Caco-2 (cell line): Measurements from ENCODE around the gene PTK7. TPM values are rescaled to one million over a fixed set of nuclear protein-coding genes. Genes with fewer than 3 reads are reported as not detected.

Source experiments
- BruUV-seq: library from RNA; stranded (reverse); fragments of 400-500 nt; replicated peaks from 2 replicates; lab custom pipeline; 2021; lab: Mats Ljungman, UMichigan
- CTCF ChIA-PET: fragments of 300-600 bp; sonication (Branson Sonifier 250); formaldehyde crosslinking; loops from one replicate; lab custom pipeline; 2022; ENCODE audit warnings: antibody characterized with exemption; lab: Charles Lee
- POLR2A ChIA-PET: fragments of 300-600 bp; sonication (Branson Sonifier 250); formaldehyde crosslinking; loops from one replicate; lab custom pipeline; 2022; ENCODE audit warnings: antibody characterized with exemption; lab: Charles Lee
- DNase-seq, 2 experiments: peaks; one replicate each; pipeline versions ENCODE4 v3.0.0 to v3.0.0-alpha.2; 2020 to 2022
- H3K27me3 ChIP-seq: replicated peaks from 2 replicates; pipeline ENCODE4 v1.6.0; 2011; ENCODE audit warnings: low read length; ENCODE audit not compliant: control insufficient read depth, insufficient read depth
- H3K36me3 ChIP-seq: 2 replicates; pipeline ENCODE4 v1.5.1; 2011; ENCODE audit warnings: low read length; ENCODE audit not compliant: control insufficient read depth, insufficient read depth
- H3K4me1 ChIP-seq: fragments of 250-450 bp; sonication (Bioruptor Pico); 2 replicates; pipeline ENCODE4 v1.5.1; 2020; ENCODE audit warnings: mild to moderate bottlenecking
- H3K4me3 ChIP-seq: 2 replicates; pipeline ENCODE4 v1.5.1; 2011; ENCODE audit warnings: low read depth, mild to moderate bottlenecking, control low read depth, low read length
- H3K9me3 ChIP-seq: fragments of 250-450 bp; sonication (Bioruptor Pico); 2 replicates; pipeline ENCODE4 v1.5.1; 2020; ENCODE audit warnings: mild to moderate bottlenecking, moderate library complexity
- H3K27ac Mint-ChIP-seq: one replicate; pipeline ENCODE4 v1.8.0; 2022; ENCODE audit warnings: mixed read lengths; ENCODE audit not compliant: unreplicated experiment
- H3K27me3 Mint-ChIP-seq: one replicate; pipeline ENCODE4 v1.8.0; 2022; ENCODE audit warnings: mixed read lengths; ENCODE audit not compliant: insufficient read depth, unreplicated experiment
- H3K36me3 Mint-ChIP-seq: one replicate; pipeline ENCODE4 v1.8.0; 2022; ENCODE audit warnings: mild to moderate bottlenecking, mixed read lengths; ENCODE audit not compliant: insufficient read depth, unreplicated experiment
- H3K4me1 Mint-ChIP-seq: one replicate; pipeline ENCODE4 v1.8.0; 2022; ENCODE audit warnings: low read depth, mixed read lengths; ENCODE audit not compliant: unreplicated experiment
- H3K4me3 Mint-ChIP-seq: one replicate; pipeline ENCODE4 v1.8.0; 2022; ENCODE audit warnings: mild to moderate bottlenecking, moderate library complexity, mixed read lengths; ENCODE audit not compliant: unreplicated experiment
- H3K9me3 Mint-ChIP-seq: one replicate; pipeline ENCODE4 v1.8.0; 2022; ENCODE audit warnings: mixed read lengths; ENCODE audit not compliant: unreplicated experiment
- intact Hi-C: fragments of 100-400 bp; cut with micrococcal nuclease; formaldehyde crosslinking; loops from one replicate; pipeline ENCODE4 v1.10.0; 2022; ENCODE audit not compliant: unreplicated experiment
- total RNA-seq: library from RNA; stranded (reverse); gene quantifications from 2 replicates; pipeline ENCODE4 v1.2.3, GENCODE V29; 2022
- TF ChIP-seq, protein P1 (sequence below), 2 experiments: fragments of 200-600 bp in 1 of 2; IDR thresholded peaks; 1 replicate in 1 of 2; 2 replicates in 1 of 2; pipeline versions ENCODE4 v1.5.1 to v1.8.0; 2011 to 2022; ENCODE audit warnings: antibody characterized with exemption in 1 of 2, control low read depth in 1 of 2, inconsistent platforms in 1 of 2, low read depth in 1 of 2, low read length in 1 of 2, mild to moderate bottlenecking in 1 of 2, moderate library complexity in 1 of 2; ENCODE audit not compliant: insufficient read depth in 1 of 2, severe bottlenecking in 1 of 2, unreplicated experiment in 1 of 2

Gene PTK7
- total RNA-seq, 1 experiment from 2014 or later: 180 TPM

DNA sequence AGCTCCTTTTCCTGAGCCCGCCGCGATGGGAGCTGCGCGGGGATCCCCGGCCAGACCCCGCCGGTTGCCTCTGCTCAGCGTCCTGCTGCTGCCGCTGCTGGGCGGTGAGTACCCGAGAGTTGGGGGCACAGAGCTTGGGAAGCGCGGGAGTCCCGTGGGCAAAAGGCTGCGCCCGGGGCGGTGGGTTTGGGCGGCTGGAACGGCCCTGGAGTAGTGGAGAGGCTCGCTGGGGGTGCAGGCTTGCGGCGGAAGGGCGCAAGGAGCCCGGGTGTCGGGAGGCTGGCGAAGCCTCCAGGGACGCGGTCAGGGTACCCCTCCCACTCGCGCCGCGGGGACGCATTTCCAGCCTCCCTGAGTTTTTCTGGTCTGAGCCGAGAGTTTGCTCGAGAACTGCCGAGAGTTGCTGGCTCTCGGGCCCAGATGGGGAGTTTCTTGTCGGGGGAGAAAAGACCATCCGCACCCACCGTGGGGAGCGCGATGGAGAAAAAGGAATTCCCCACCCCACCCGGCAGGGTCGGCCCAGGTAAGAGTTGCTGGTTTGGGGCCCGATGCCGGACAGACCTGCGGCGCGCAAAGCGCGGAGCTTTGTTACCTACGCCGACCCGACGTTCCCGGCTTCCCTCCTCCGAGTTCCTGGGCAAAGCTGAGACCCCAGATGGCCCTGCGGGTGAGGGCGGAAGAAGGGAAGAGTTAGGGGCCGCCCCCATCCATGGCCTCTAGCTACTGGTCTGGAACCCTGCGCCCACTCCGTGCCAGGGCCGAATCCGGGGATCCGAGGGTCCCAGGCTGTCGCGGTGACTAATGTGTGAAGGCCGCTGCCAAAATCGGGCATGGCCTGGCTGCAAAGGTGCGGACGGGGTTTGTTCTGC lies 584 bp downstream of the PTK7 start:
- CTCF ChIA-PET: interaction anchor here (0.6 to 1.2 kb wide), 3 partner anchors 21 to 67 kb away, joined by 3 to 8 read pairs (median 3); no protein-coding TSS in a partner anchor
- TF ChIP-seq, protein P1, sequence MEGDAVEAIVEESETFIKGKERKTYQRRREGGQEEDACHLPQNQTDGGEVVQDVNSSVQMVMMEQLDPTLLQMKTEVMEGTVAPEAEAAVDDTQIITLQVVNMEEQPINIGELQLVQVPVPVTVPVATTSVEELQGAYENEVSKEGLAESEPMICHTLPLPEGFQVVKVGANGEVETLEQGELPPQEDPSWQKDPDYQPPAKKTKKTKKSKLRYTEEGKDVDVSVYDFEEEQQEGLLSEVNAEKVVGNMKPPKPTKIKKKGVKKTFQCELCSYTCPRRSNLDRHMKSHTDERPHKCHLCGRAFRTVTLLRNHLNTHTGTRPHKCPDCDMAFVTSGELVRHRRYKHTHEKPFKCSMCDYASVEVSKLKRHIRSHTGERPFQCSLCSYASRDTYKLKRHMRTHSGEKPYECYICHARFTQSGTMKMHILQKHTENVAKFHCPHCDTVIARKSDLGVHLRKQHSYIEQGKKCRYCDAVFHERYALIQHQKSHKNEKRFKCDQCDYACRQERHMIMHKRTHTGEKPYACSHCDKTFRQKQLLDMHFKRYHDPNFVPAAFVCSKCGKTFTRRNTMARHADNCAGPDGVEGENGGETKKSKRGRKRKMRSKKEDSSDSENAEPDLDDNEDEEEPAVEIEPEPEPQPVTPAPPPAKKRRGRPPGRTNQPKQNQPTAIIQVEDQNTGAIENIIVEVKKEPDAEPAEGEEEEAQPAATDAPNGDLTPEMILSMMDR (IDR thresholded peaks at IDR 0.05; ENCODE audit: insufficient read depth in 1 of 2, low read depth in 1 of 2, low read length in 1 of 2, severe bottlenecking in 1 of 2, unreplicated experiment in 1 of 2): no peak
- H3K27ac Mint-ChIP-seq: peak overlapping the region; percentile 16
- no TSS peak for BruUV-seq
- peak overlapping the region; percentile 95 for H3K4me3 ChIP-seq
- intact Hi-C loops: loop anchor here (2.0 kb wide), 1 partner anchor 14 kb away; no protein-coding TSS in a partner anchor
- POLR2A ChIA-PET: interaction anchor here (0.6 to 1.6 kb wide), 8 partner anchors 13 to 245 kb away, joined by 3 to 17 read pairs (median 6); partner anchors contain the start of genes CUL9, KLC4, MRPL2 and PPP2R5D
- peak overlapping the region; percentile 78 for H3K4me3 Mint-ChIP-seq
- no peaks in the 10 kb centered on the region for H3K27me3 Mint-ChIP-seq
- H3K36me3 Mint-ChIP-seq: peaks cover 20% of the 10 kb centered on the region
- H3K9me3 Mint-ChIP-seq: no peaks in the 10 kb centered on the region
- H3K9me3 ChIP-seq: no peaks in the 10 kb centered on the region
- H3K27me3 ChIP-seq: no peaks in the 10 kb centered on the region
- peak in 1 of 2 experiments; percentile 37 for DNase-seq
- H3K36me3 ChIP-seq: peaks cover 2% of the 10 kb centered on the region; the same call in 1 of the 2 replicates
- H3K4me1 ChIP-seq: peaks cover 21% of the 10 kb centered on the region; the same call in 1 of the 2 replicates
- H3K4me1 Mint-ChIP-seq: peaks cover 10% of the 10 kb centered on the region

DNA sequence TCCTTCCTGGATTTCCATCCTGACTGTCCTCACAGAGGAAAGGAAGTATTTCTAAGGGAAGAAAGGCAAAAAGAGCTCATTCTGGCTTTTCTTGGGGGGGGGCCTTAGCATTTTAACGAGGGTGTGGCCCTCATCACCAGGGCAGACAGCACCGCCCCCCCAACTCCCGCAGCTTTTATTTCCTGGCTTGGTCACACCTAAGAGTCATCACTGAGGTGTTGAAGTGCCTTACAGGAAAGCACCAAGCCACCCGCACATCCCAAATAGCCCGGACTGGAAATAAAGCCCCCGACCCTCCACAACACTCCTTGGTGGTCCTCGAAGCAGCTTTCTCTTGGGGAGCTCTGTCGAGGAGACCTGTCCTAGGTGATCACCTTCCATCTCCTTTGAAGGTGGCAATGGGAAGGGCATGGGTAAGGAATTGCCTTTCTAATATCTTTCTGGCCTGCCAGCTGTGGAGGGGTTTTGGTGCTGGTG lies 1.3 kb downstream of the PTK7 start:
- Histone ChIP-seq H3K4me1 (peaks cover 21% of the 10 kb centered on the region; the same call in 1 of the 2 replicates), H3K27me3 (no peaks in the 10 kb centered on the region), H3K4me3 (peak overlapping the region; percentile 95), H3K36me3 (peaks cover 2% of the 10 kb centered on the region; the same call in 1 of the 2 replicates), H3K9me3 (no peaks in the 10 kb centered on the region)
- peak overlapping the region; percentile 16 for H3K27ac Mint-ChIP-seq
- TF ChIP-seq, protein P1 (IDR thresholded peaks at IDR 0.05; ENCODE audit: insufficient read depth in 1 of 2, low read depth in 1 of 2, low read length in 1 of 2, severe bottlenecking in 1 of 2, unreplicated experiment in 1 of 2): no peak
- DNase-seq: no peak
- H3K9me3 Mint-ChIP-seq: no peaks in the 10 kb centered on the region
- peak overlapping the region; percentile 78 for H3K4me3 Mint-ChIP-seq
- POLR2A ChIA-PET: no interaction called here
- CTCF ChIA-PET: interaction anchor here (1.1 kb wide), 1 partner anchor 53 kb away, joined by 3 read pairs; no protein-coding TSS in a partner anchor
- H3K4me1 Mint-ChIP-seq: peaks cover 10% of the 10 kb centered on the region
- H3K27me3 Mint-ChIP-seq: no peaks in the 10 kb centered on the region
- intact Hi-C loops: loop anchor here (2.0 kb wide), 1 partner anchor 13 kb away; no protein-coding TSS in a partner anchor
- no TSS peak for BruUV-seq
- H3K36me3 Mint-ChIP-seq: peaks cover 20% of the 10 kb centered on the region

DNA sequence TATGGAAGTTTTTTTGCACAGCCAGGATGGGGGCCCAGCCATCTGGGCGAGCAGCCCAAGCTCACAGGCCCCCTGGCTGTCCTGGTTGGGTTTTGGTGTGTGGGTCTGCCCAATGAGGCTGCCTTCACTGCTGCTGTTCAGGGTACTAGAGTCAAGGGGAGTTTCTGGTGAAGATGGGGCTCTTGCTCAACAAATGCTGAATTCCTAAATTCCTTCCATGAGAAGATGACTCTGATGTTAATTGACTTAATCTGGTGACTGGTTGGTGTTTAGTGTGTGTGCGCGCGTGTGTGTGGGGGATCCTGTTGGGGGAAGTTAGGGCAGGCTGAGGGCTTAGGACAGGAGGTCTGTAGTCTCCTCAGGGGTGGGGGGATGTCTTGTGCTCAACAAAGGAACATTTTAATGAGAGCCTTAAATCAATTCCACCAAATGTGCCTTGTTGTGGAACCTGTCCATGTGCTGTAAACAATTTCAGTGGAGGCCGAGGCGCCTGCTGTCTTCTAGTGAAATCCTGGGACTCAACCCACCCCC lies 1.9 kb downstream of the PTK7 start:
- Mint-ChIP-seq H3K4me1 (peaks cover 11% of the 10 kb centered on the region), H3K4me3 (peak overlapping the region; percentile 78), H3K36me3 (peaks cover 16% of the 10 kb centered on the region), H3K27me3 (no peaks in the 10 kb centered on the region), H3K27ac (peak overlapping the region; percentile 16), H3K9me3 (no peaks in the 10 kb centered on the region)
- POLR2A ChIA-PET: no interaction called here
- H3K4me3 ChIP-seq: peak overlapping the region; percentile 95; the same call in 1 of the 2 replicates
- CTCF ChIA-PET: interaction anchor here (1.1 kb wide), 1 partner anchor 52 kb away, joined by 3 read pairs; no protein-coding TSS in a partner anchor
- BruUV-seq: no TSS peak
- no peaks in the 10 kb centered on the region for H3K9me3 ChIP-seq
- DNase-seq: no peak
- TF ChIP-seq, protein P1 (IDR thresholded peaks at IDR 0.05; ENCODE audit: insufficient read depth in 1 of 2, low read depth in 1 of 2, low read length in 1 of 2, severe bottlenecking in 1 of 2, unreplicated experiment in 1 of 2): no peak
- peaks cover 2% of the 10 kb centered on the region; the same call in 1 of the 2 replicates for H3K36me3 ChIP-seq
- H3K27me3 ChIP-seq: no peaks in the 10 kb centered on the region
- intact Hi-C loops: loop anchor here (2.0 kb wide), 1 partner anchor 13 kb away; no protein-coding TSS in a partner anchor
- H3K4me1 ChIP-seq: peaks cover 21% of the 10 kb centered on the region; the same call in 1 of the 2 replicates
